Ovary (tissue), 3 donors: ENCODE measurements around the gene PNPLA2.

Experiments
- POLR2A ChIP-seq: fragments of 450-650 bp; IDR thresholded peaks from one replicate; pipeline ENCODE4 v1.6.1; 2017; ENCODE audit warnings: antibody characterized with exemption, mild to moderate bottlenecking, moderate library complexity
- TF ChIP-seq, protein P1 (sequence below), 3 donors: fragments of 450-650 bp in 2 of 3; fragments of 200-600 bp in 1 of 3; IDR thresholded peaks; one replicate each; pipeline versions ENCODE4 v1.5.1 to v1.8.0; 2016 to 2022; ENCODE audit warnings: antibody characterized with exemption in 3 of 3, mild to moderate bottlenecking in 1 of 3
- donor health status: DM: no; HTN: no; CAD: no.

- TF ChIP-seq, protein P1, sequence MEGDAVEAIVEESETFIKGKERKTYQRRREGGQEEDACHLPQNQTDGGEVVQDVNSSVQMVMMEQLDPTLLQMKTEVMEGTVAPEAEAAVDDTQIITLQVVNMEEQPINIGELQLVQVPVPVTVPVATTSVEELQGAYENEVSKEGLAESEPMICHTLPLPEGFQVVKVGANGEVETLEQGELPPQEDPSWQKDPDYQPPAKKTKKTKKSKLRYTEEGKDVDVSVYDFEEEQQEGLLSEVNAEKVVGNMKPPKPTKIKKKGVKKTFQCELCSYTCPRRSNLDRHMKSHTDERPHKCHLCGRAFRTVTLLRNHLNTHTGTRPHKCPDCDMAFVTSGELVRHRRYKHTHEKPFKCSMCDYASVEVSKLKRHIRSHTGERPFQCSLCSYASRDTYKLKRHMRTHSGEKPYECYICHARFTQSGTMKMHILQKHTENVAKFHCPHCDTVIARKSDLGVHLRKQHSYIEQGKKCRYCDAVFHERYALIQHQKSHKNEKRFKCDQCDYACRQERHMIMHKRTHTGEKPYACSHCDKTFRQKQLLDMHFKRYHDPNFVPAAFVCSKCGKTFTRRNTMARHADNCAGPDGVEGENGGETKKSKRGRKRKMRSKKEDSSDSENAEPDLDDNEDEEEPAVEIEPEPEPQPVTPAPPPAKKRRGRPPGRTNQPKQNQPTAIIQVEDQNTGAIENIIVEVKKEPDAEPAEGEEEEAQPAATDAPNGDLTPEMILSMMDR (IDR thresholded peaks at IDR 0.05) = no peak
- no peak for TF ChIP-seq POLR2A
These were observed 26.8 kb upstream of the PNPLA2 start for GRCh38 chr11:791658-792534.
